GM18870 (cell line): ENCODE data around the gene HOXC5.
"Not testable (repeated sequence)": the region's sequence is repeated elsewhere in the genome, so short reads cannot be mapped to it uniquely, and the experiment has no call there.

Experiments used
- ATAC-seq: cut with Tn5 transposase; IDR thresholded peaks from one replicate; pipeline ENCODE4 v1.9.1; 2021; ENCODE audit warnings: moderate library complexity; ENCODE audit not compliant: unreplicated experiment

The HOXC5 gene

DNA sequence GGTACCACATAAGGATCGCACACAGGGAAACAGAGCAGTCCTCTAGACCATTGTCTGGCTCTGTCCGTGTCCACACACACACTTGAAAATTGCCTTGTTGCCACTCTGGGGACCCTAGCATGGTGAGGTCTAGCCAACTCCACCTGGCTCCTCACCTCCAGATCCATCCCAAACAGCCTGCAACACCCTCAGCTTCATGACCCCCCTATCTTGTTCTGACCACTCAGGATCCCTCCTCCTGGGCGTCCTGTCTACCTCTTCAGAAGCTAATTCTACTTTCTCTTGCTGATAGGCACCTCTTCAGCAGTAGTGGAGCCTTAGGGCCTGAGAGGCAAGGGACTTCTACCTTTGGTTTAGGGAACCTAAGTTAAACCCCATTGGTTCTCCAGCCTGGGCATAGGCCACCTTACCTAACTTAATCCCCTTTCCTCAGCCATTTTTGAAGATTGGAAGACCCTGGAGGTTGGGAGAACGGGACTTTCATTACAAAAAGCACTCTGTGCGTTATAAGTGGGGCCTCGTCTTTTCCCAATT is 697 bp upstream of the HOXC5 start:
- no peak for ATAC-seq

DNA sequence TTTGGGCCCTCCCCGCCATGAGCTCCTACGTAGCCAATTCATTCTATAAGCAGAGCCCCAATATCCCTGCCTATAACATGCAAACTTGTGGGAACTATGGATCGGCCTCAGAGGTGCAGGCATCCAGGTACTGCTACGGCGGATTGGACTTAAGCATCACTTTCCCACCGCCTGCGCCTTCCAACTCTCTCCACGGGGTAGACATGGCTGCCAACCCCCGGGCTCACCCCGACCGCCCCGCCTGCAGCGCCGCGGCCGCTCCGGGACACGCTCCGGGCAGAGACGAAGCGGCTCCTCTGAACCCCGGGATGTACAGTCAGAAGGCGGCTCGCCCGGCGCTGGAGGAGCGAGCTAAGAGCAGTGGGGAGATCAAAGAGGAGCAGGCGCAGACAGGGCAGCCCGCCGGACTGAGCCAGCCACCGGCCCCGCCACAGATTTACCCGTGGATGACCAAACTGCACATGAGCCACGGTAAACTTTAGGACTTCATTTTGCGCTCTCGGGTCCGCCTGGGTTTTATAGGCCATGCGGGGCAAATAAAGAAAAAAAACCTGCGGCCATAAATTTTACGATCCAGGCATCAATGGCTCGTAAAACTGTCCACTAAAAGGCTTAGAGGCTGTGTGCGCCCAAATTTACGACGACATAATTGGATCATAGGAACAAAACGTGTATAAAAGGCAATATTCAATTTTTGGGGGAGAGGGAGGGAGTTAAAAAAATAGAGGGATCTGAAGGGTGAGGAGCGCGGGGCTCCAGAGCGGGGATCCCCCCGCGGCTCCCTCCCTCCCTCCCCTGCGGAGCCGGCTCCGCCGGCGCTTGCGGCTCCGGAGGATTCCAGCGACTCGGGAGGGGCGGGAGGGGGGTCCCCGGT is 493 bp downstream of the HOXC5 start:
- no peak for ATAC-seq

- ATAC-seq = no peak
Measured at GRCh38 chr12:54033980-54034784, 1.3 kb downstream of the HOXC5 start.

DNA sequence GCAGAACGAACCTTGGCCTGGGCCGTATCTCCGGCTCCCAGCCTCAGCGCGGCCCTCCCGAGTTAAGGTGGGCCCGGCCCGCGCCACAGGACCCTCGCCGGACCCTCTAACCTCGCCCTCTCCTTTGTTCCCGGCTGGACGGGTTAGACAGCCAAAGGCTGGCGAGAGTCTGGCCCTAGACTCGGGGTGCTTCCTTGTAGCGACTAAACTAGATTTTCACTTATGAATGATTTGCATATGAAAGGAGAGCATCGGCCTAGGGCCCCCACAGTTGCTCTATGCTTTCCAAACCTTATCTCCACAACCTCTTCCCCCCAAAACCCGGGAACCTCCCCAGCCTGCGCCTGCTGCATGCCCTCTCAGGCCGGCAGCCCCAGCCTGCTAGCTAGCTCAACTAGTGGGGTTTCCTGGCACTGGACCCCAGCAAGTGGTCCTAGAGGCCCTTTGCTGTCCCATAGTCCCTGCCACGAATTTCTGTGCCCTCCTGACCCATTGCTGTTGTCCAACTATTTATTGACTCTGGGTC is 2.0 kb downstream of the HOXC5 start:
- no peak for ATAC-seq

- ATAC-seq = no peak
Measured at GRCh38 chr12:54035568-54036264, 2.9 kb downstream of the HOXC5 start.

DNA sequence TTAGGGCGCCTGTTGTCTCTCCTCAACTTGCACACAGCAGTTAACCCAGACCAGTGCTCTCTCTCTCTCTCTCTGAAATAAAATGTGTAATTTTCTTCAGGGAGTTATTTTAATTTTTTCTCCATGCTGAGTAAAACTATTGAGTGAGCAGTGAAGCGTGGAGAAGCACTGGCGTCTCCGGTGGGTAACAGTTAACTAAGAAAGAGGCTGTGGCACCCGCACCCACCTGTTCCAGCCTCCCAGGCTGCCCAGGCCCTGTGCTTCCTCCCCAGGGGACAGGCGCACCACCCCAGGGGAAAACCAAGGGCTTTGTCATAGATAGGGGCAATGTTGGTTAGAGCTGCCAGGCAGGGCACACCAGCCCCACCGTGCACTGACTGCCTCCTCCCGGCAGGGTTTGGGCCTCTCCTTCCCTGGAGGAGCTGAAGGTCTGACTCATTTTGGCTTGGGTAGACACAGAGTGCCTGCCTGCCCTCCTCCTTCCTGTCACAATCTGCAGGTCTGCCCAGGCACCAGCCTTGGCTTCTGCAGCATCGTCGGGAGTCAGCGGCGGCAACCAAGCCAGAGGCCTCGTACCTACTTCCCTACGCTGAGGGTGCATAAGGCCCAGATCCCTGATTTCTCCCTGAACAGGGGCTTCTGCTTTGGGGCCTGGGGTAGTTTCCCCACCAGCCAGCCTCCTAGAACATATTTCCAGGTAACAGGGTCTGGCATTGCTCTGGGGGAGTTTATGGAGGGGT is 3.9 kb downstream of the HOXC5 start:
- ATAC-seq = no peak

DNA sequence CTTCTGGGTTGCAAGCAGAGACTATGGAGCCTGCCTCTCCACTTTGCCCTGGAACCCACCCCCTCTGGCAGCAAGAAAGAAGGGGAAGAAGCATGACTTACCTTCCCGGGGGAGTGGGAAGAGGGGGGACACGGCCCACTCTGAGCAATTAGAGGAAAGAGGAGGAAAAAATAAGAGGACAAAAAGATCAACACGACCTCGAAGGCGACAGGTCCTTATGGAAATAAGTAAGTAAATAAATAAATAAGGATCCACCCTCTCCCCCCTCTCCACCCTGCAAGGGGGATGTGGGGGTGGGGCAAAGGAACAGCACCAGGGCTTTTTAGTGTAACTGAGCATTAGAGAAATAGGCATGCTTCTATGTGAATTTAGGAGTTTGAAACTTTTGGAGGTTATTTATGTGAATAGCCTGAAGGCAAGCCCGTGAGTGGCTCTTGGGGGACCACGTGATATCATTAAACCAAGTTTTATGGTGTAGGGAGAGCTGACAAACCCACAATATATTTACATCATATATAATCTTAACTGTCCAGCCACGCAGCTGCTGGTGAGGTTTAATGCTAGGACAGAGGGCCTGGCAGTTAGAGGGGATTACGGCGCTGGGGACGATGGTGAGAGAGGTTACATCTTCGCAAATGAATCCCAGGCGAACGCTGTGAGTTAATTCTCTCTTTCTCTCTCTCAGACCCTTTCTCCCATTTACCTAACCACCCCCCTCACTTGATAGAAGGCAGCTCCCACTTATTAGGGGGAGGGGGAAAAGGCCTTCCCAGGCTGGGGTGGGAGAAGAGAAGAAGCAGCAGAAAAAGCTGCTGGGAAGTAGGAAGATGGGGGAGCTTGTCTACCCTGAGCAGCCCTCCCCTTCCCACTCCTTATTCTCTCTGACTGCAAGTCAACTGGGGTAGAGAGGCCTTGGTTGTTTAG is 4.8 kb downstream of the HOXC5 start:
- ATAC-seq = no peak

DNA sequence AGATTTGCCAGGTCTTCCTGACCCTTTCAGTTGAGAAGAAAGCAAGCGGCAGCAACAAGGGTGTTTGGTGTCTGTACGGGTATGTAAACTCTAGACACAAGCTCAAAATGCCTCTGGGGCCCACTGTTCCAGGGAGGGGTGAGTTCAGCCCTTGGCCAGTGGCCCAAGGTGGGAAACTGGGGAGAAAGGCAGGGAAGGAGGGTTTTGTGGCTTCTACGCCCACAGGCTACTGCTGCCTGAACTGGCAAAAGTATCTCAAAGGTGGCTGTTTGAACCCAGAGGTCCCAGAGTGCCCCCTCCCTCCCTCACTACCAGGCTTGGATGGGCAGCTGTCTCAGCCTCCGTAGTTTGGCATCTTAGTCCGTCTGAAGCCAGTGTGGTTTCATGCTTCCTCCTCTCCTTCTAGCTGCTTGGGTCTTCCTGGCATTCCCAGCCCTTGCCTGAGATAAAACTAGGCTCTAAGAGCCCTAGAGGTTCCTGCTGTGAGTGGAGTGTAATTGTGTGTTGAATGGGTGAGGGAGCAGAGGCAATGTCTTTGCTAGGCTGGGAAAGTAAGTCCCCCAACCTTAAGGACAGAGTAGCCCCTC is 5.5 kb downstream of the HOXC5 start:
- ATAC-seq = no peak

- no peak for ATAC-seq
Measured at GRCh38 chr12:54038871-54039414, 6.1 kb downstream of the HOXC5 start.

- no peak for ATAC-seq
Measured at GRCh38 chr12:54039417-54040147, 6.7 kb downstream of the HOXC5 start.

GRCh38 chr12:54040148-54040494 is 7.3 kb downstream of the HOXC5 start:
- ATAC-seq = no peak

DNA sequence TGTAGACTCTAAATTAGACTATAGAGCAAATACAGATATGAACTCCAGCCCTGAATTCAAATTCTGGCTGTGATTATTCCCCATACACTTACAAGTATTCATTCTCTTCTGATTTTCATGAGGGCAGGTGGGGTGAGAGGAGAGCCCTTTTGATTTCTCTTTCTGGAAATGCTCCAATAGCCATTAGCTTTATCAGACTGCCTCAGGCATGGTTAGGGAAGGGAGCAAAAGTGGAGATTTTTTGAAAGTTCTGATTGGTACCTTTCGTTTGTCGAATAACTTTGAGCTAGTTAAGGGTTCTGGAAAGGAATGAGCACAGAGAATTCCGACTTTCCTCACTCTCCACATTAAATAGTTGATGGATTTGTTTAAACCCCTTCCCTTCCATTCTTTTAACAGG is 7.8 kb downstream of the HOXC5 start:
- no peak for ATAC-seq

GRCh38 chr12:54041097-54041690 is 8.3 kb downstream of the HOXC5 start:
- no peak for ATAC-seq

DNA sequence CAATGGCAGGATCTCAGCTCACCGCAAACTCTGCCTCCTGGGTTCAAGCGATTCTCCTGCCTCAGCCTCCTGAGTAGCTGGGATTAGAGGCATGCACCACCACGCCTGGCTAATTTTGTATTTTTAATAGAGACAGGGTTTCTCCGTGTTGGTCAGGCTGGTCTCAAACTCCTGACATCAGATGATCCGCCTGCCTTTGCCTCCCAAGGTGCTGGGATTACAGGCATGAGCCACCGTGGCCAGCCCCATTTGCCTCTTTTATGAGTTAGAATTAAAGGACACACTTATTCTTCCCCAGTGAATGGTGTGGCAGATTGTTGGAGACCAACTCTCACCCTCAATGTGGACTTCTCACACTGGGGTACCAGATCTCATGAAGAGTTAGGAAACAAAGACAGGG is 9.2 kb downstream of the HOXC5 start:
- not testable (repeated sequence) for ATAC-seq

DNA sequence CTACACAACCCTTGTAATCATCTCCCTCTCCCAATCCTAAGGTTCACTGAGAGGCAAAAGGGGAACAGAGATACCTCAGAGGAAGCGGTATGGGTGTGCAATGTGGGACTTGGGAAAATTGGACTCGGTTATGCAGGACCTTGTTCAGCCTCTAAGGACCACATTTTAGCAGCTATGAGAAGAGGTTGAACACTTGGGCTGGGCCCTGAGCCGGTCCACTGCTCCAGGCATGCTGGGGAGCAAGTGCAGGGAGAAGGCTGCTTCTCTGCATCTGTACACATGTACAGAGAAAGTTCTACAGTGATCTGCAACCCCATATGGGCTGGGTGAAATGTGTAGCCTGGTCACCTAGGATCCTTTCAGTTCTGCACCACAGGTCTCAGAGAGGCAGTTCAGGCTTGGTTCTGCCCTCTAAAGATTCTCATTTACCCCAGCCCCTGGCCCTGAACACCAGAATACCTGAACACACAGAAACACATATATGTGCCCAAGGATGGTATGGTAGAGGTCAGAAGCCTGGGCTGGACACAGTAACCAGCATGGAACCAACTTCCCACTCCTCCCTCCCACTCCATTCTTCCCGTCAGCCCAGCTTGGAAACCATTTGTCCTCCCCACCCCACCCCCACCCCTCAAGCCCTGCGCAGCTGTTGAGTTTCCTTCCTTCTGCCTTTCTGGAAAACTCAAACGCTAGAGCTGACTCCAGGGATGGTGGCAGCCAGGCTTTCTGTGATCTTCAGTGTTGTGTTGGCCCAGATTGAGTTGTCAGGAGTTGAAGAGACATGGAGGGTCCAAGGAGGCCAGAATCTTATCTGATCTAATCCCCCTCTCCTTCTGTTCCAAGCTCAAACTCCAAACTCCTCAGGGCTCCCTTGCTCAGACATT is 10.4 kb downstream of the HOXC5 start:
- ATAC-seq = no peak

GRCh38 chr12:54044425-54045103 is 11.7 kb downstream of the HOXC5 start:
- no peak for ATAC-seq
